Keratinocyte (primary cell): Measurements from ENCODE around the gene AMIGO2. TPM values are rescaled to one million over a fixed set of nuclear protein-coding genes. Genes with fewer than 3 reads are reported as not detected.
"Not testable (repeated sequence)": the region's sequence is repeated elsewhere in the genome, so short reads cannot be mapped to it uniquely, and the experiment has no call there.

Experiments
- DNase-seq: peaks from one replicate; pipeline ENCODE4 v3.0.0-alpha.2; 2011; ENCODE audit warnings: low read depth, missing footprints, low spot score
- FAIRE-seq: peaks from 2 replicates; lab custom pipeline; 2011; peaks lifted over from hg19 to GRCh38; lab: Jason Lieb, UNC
- H2AFZ ChIP-seq: 2 replicates; pipeline ENCODE4 v1.6.0; 2012; ENCODE audit warnings: low read length, control low read depth, inconsistent platforms; ENCODE audit not compliant: control insufficient read depth
- H3K27ac ChIP-seq: 2 replicates; pipeline ENCODE4 v1.5.1; 2011; ENCODE audit warnings: low read length; ENCODE audit not compliant: control insufficient read depth, insufficient read depth
- H3K27me3 ChIP-seq: 3 replicates; pipeline ENCODE4 v1.6.0; 2011; ENCODE audit warnings: low read length; ENCODE audit not compliant: control insufficient read depth, insufficient read depth; ENCODE audit errors: extremely low read depth
- H3K36me3 ChIP-seq, 2 experiments: 2 replicates in 1 of 2; 3 replicates in 1 of 2; pipeline ENCODE4 v1.5.1; 2011; ENCODE audit warnings: low read length in 2 of 2, mild to moderate bottlenecking in 1 of 2; ENCODE audit not compliant: control insufficient read depth in 2 of 2, insufficient read depth in 2 of 2; ENCODE audit errors: extremely low read depth in 1 of 2
- H3K4me1 ChIP-seq: 3 replicates; pipeline ENCODE4 v1.5.1; 2011; ENCODE audit warnings: low read length; ENCODE audit not compliant: control insufficient read depth, insufficient read depth; ENCODE audit errors: extremely low read depth
- H3K4me2 ChIP-seq: 3 replicates; pipeline ENCODE4 v1.6.0; 2011; ENCODE audit warnings: low read depth, low read length; ENCODE audit not compliant: control insufficient read depth, insufficient read depth; ENCODE audit errors: extremely low read depth
- H3K4me3 ChIP-seq, 3 experiments: fragments of 200-600 bp in 1 of 3; sonication (generic) in 1 of 3; 2 replicates in 2 of 3; 3 replicates in 1 of 3; pipeline ENCODE4 v1.5.1; 2011 to 2016; ENCODE audit warnings: low read length in 3 of 3, mild to moderate bottlenecking in 3 of 3, control low read depth in 2 of 3, inconsistent platforms in 1 of 3, low read depth in 1 of 3, mixed read lengths in 1 of 3, mixed run types in 1 of 3, moderate library complexity in 1 of 3; ENCODE audit not compliant: control insufficient read depth in 2 of 3, insufficient read depth in 2 of 3; ENCODE audit errors: extremely low read depth in 1 of 3
- H3K79me2 ChIP-seq: 2 replicates; pipeline ENCODE4 v1.6.0; 2012; ENCODE audit warnings: low read length; ENCODE audit not compliant: control insufficient read depth, insufficient read depth
- H3K9ac ChIP-seq: 3 replicates; pipeline ENCODE4 v1.6.0; 2011; ENCODE audit warnings: low read length; ENCODE audit not compliant: control insufficient read depth, insufficient read depth; ENCODE audit errors: extremely low read depth
- H3K9me1 ChIP-seq: 3 replicates; pipeline ENCODE4 v1.6.0; 2011; ENCODE audit warnings: low read length; ENCODE audit not compliant: control insufficient read depth, insufficient read depth; ENCODE audit errors: extremely low read depth
- H3K9me3 ChIP-seq: 2 replicates; pipeline ENCODE4 v1.5.1; 2012; ENCODE audit warnings: low read depth, low read length; ENCODE audit not compliant: control insufficient read depth
- H4K20me1 ChIP-seq: 3 replicates; pipeline ENCODE4 v1.6.0; 2011; ENCODE audit warnings: low read length; ENCODE audit not compliant: control insufficient read depth, insufficient read depth; ENCODE audit errors: extremely low read depth
- EZH2 ChIP-seq: IDR thresholded peaks from one replicate; pipeline ENCODE4 v1.6.1; 2012; ENCODE audit warnings: inconsistent platforms, mild to moderate bottlenecking, low read length, moderate library complexity
- dilution Hi-C: fragments of 300-500 bp; cut with MboI; formaldehyde crosslinking; loops from one replicate; pipeline ENCODE4 v1.7.0; 2020; ENCODE audit warnings: low sequenced_read_pairs; ENCODE audit not compliant: extremely low pct_ligation_motif_present
- polyA plus RNA-seq, 5 experiments: library from polyadenylated mRNA; depleted of rRNA in 3 of 5; stranded (reverse) in 3 of 5; stranded (forward) in 1 of 5; unstranded in 1 of 5; fragments of >200 nt; gene quantifications; 1 replicate in 1 of 5; 2 replicates in 3 of 5; 3 replicates in 1 of 5; pipeline versions ENCODE4 v1.2.1 to v1.2.3, GENCODE V29; 2011 to 2012; ENCODE audit warnings: missing spikeins in 2 of 5, low read depth in 1 of 5, low replicate concordance in 1 of 5
- TF ChIP-seq, protein P1 (sequence below), 3 experiments: IDR thresholded peaks in 1 of 3; conservative IDR thresholded peaks in 1 of 3; optimal IDR thresholded peaks in 1 of 3; 2 replicates in 2 of 3; 3 replicates in 1 of 3; pipeline versions ENCODE3 to v1.5.1; 2011; ENCODE audit warnings: low read length in 3 of 3, mild to moderate bottlenecking in 3 of 3, moderate library complexity in 2 of 3, control low read depth in 1 of 3, inconsistent platforms in 1 of 3; ENCODE audit not compliant: insufficient read depth in 2 of 3; ENCODE audit errors: extremely low read depth in 1 of 3

Gene AMIGO2
- polyA plus RNA-seq, 1 donor (not counting 4 experiments of a cell fraction or from before 2014, with no cell fraction given), result 71.3 TPM

DNA sequence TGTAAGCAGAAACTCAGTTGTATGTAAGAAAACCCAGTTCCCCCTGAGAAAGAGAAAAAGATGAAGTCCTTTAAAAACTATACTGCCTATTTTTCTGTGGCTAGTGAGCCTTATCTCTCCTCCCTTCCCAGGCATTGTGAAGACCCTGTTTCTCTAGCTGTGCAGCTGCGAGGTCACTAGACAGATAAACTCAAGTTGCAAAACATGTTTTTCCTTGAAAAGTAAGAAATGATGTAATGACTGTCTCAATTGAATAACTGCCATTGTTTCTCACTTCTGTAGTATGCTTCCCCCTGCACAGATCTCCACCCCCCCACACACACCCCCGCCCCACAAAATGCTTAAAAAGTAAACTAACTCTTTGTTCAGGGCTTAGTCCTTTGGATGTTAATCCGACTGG, 23.9 kb downstream of the AMIGO2 start:
- H4K20me1 ChIP-seq, H3K9me3 ChIP-seq, H3K27me3 ChIP-seq, H3K4me2 ChIP-seq, H3K36me3 ChIP-seq, H3K4me1 ChIP-seq, H2AFZ ChIP-seq, dilution Hi-C loops, H3K4me3 ChIP-seq, FAIRE-seq, H3K9ac ChIP-seq, H3K79me2 ChIP-seq, H3K27ac ChIP-seq, H3K9me1 ChIP-seq, DNase-seq: not testable (repeated sequence)

DNA sequence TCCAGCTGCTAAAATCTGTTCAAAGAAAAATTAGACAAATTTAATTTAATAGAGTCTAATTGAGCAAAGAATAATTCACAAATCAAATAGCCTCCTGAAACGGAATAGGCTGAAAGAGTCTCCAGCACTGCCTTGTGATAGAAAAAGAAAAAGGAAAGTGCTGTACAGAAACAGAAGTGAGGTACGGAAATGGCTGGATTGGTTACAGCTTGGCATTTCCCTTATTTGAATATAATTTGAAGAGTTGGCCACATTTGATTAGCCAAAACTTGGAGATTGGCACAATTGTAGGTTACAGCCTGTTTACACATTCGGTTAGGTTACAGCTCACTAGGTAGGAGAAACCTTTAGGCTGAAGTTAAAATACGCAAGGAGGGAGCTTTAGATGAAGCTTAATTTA, 25.1 kb downstream of the AMIGO2 start:
- dilution Hi-C loops, result no loop called here
- TF ChIP-seq, protein P1, sequence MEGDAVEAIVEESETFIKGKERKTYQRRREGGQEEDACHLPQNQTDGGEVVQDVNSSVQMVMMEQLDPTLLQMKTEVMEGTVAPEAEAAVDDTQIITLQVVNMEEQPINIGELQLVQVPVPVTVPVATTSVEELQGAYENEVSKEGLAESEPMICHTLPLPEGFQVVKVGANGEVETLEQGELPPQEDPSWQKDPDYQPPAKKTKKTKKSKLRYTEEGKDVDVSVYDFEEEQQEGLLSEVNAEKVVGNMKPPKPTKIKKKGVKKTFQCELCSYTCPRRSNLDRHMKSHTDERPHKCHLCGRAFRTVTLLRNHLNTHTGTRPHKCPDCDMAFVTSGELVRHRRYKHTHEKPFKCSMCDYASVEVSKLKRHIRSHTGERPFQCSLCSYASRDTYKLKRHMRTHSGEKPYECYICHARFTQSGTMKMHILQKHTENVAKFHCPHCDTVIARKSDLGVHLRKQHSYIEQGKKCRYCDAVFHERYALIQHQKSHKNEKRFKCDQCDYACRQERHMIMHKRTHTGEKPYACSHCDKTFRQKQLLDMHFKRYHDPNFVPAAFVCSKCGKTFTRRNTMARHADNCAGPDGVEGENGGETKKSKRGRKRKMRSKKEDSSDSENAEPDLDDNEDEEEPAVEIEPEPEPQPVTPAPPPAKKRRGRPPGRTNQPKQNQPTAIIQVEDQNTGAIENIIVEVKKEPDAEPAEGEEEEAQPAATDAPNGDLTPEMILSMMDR (optimal IDR thresholded peaks at IDR 0.05 in 1 of 3, IDR thresholded peaks at IDR 0.05 in 1 of 3, conservative IDR thresholded peaks at IDR 0.05 in 1 of 3; ENCODE audit: extremely low read depth in 1 of 3, insufficient read depth in 2 of 3, low read length in 3 of 3), result no peak
- no peak for TF ChIP-seq EZH2
- Histone ChIP-seq H2AFZ (no peak overlapping the region), H3K4me2 (no peak overlapping the region), H3K4me1 (no peaks in the 10 kb centered on the region), H4K20me1 (no peaks in the 10 kb centered on the region), H3K27ac (no peak overlapping the region), H3K9me3 (peaks cover 3% of the 10 kb centered on the region), H3K9ac (no peak overlapping the region), H3K9me1 (no peaks in the 10 kb centered on the region), H3K4me3 (no peak overlapping the region), H3K27me3 (no peaks in the 10 kb centered on the region), H3K79me2 (no peaks in the 10 kb centered on the region), H3K36me3 (no peaks in the 10 kb centered on the region)
- no peak for DNase-seq
- FAIRE-seq, result no peak

DNA sequence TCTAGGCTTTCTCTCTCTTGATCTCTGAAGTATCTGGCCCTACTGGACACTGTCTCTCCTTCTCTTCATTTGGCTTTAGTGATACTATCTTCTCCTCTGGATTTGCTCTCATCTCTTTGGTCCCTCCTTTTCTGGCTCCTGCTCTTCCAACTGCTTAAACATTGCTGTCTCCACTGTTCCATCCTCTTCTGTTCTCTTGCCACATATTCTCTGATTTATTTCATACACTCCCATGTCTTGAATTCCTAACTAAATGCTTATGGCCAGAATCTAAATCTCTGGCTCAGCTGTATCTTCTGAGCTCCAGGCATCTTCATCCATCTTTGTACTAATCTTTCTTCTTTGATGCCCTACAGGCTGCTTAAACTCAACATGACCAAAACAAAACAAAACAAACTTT, 25.8 kb downstream of the AMIGO2 start:
- Histone ChIP-seq H3K9ac (no peak overlapping the region), H3K27ac (no peak overlapping the region), H4K20me1 (no peaks in the 10 kb centered on the region), H3K79me2 (no peaks in the 10 kb centered on the region), H3K9me3 (peaks cover 3% of the 10 kb centered on the region), H3K4me3 (no peak overlapping the region), H3K36me3 (no peaks in the 10 kb centered on the region), H3K9me1 (no peaks in the 10 kb centered on the region), H3K4me2 (no peak overlapping the region), H3K27me3 (no peaks in the 10 kb centered on the region), H3K4me1 (no peaks in the 10 kb centered on the region), H2AFZ (no peak overlapping the region)
- dilution Hi-C loops, result no loop called here
- TF ChIP-seq EZH2, result no peak
- TF ChIP-seq, protein P1 (optimal IDR thresholded peaks at IDR 0.05 in 1 of 3, IDR thresholded peaks at IDR 0.05 in 1 of 3, conservative IDR thresholded peaks at IDR 0.05 in 1 of 3; ENCODE audit: extremely low read depth in 1 of 3, insufficient read depth in 2 of 3, low read length in 3 of 3), result no peak
- FAIRE-seq (no peak), DNase-seq (no peak)
